Suprapubic skin (tissue), 4 donors: ENCODE measurements around the gene CAPN8.

ENCODE experiments used
- CTCF ChIP-seq, 2 donors: fragments of 200-600 bp in 1 of 2; fragments of 450-650 bp in 1 of 2; sonication (generic) in 1 of 2; IDR thresholded peaks; one replicate each; pipeline ENCODE4 v1.5.1; 2016 to 2019; ENCODE audit warnings: antibody characterized with exemption in 2 of 2, mild to moderate bottlenecking in 1 of 2, moderate library complexity in 1 of 2
- EP300 ChIP-seq: sonication (generic); formaldehyde crosslinking; IDR thresholded peaks from one replicate; pipeline ENCODE4 v1.6.1; 2017; ENCODE audit warnings: antibody characterized with exemption
- POLR2A ChIP-seq, 2 donors: fragments of 450-650 bp; IDR thresholded peaks; one replicate each; pipeline ENCODE4 v1.6.1; 2017; ENCODE audit warnings: antibody characterized with exemption in 2 of 2, mild to moderate bottlenecking in 2 of 2, moderate library complexity in 2 of 2
- POLR2AphosphoS5 ChIP-seq, 3 donors: sonication (generic); formaldehyde crosslinking; IDR thresholded peaks; one replicate each; pipeline ENCODE4 v1.6.1; 2017; ENCODE audit warnings: antibody characterized with exemption in 3 of 3

DNA sequence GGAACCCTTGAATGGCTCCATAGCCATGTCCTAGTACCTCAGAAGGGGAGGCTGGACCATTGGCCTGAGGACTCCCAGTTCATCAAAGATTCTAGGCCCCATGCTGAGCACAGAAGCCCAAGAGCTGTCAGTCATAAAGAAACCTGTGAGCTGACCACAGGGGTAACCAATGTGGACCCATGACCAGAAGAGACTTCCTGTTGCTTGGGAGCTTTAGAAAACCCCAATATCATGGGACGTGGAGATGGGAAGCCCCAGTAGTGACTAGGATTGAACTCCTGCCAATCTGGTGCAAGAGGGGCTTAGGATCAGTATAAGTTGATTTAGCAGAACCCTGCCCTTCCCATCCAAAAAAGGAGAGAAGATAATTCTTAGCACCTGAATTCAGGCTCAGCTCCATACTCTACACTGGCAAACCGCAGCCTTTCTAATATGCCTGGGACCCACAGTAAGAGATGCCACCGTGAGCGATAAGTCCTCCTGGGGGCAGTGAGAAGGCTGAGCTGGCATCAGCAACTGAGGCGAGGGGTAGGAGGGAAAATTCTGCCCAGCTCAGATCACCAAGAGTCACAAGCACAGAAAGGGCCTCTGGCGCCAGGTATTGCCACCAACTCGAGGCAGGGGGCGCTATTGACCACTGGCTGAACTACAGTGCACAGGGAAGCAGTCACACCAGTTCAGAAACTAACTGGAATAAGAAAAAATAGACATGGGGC, 108.9 kb downstream of the CAPN8 start:
- TF ChIP-seq POLR2A (IDR thresholded peaks at IDR 0.05) (no peak), CTCF (IDR thresholded peaks at IDR 0.05) (peak; percentile 4 to 20), POLR2AphosphoS5 (IDR thresholded peaks at IDR 0.05) (no peak), EP300 (no peak)
